ENCODE measurements around the gene CDIPT.

The CDIPT gene

GRCh38 chr16:29810699-29811169, 52.3 kb downstream of the CDIPT start:
- peak overlapping the region; percentile 95 to 100 (median 100) for H3K4me2 ChIP-seq
- H3K9me3 ChIP-seq (replicated peaks in 1 of 11): no peaks in the 10 kb centered on the region
- H3K36me3 ChIP-seq: peaks cover 11 to 36% (median 25%) of the 10 kb centered on the region in 11 experiments; a peak in 20 of 22 replicates
- H3K4me1 ChIP-seq: peaks cover 65 to 71% (median 68%) of the 10 kb centered on the region in 10 experiments
- H3K27ac ChIP-seq: peak overlapping the region in 10 of 11 experiments; percentile 23 to 98 (median 64); a peak in 18 of 22 replicates
- peaks cover 24 to 44% (median 37%) of the 10 kb centered on the region in 11 experiments; a peak in 21 of 22 replicates for H4K20me1 ChIP-seq
- TF ChIP-seq Cebpa-rat (IDR thresholded peaks at IDR 0.05): no peak
- H3K4me3 ChIP-seq: peak overlapping the region; percentile 74 to 88 (median 81)
- peak overlapping the region; percentile 68 to 99 (median 96); a peak in 21 of 22 replicates for H3K9ac ChIP-seq
- H3K27me3 ChIP-seq: peaks cover 0 to 11% (median 0%) of the 10 kb centered on the region in 11 experiments; a peak in 3 of 22 replicates

GRCh38 chr16:29809850-29810698, 53.0 kb downstream of the CDIPT start:
- peaks cover 24 to 44% (median 37%) of the 10 kb centered on the region in 11 experiments; a peak in 21 of 22 replicates for H4K20me1 ChIP-seq
- peak overlapping the region; percentile 74 to 88 (median 81) for H3K4me3 ChIP-seq
- H3K9ac ChIP-seq: peak overlapping the region; percentile 68 to 99 (median 96)
- H3K36me3 ChIP-seq: peaks cover 11 to 36% (median 25%) of the 10 kb centered on the region in 11 experiments; a peak in 20 of 22 replicates
- peaks cover 62 to 67% (median 64%) of the 10 kb centered on the region in 10 experiments for H3K4me1 ChIP-seq
- no peaks in the 10 kb centered on the region for H3K9me3 ChIP-seq (replicated peaks in 1 of 11)
- H3K27ac ChIP-seq: peak overlapping the region in 10 of 11 experiments; percentile 23 to 98 (median 64); a peak in 18 of 22 replicates
- peaks cover 0 to 11% (median 0%) of the 10 kb centered on the region in 11 experiments; a peak in 3 of 22 replicates for H3K27me3 ChIP-seq
- peak overlapping the region; percentile 95 to 100 (median 100) for H3K4me2 ChIP-seq
- no peak for TF ChIP-seq Cebpa-rat (IDR thresholded peaks at IDR 0.05)

GRCh38 chr16:29809031-29809747, 53.8 kb downstream of the CDIPT start:
- H3K4me3 ChIP-seq: peak overlapping the region; percentile 74 to 88 (median 81)
- H3K4me2 ChIP-seq: peak overlapping the region; percentile 95 to 100 (median 100)
- H3K9ac ChIP-seq: peak overlapping the region; percentile 90 to 99 (median 96)
- H3K27me3 ChIP-seq: peaks cover 0 to 11% (median 0%) of the 10 kb centered on the region in 11 experiments; a peak in 3 of 22 replicates
- no peak for TF ChIP-seq Cebpa-rat (IDR thresholded peaks at IDR 0.05)
- H4K20me1 ChIP-seq: peaks cover 24 to 44% (median 37%) of the 10 kb centered on the region in 11 experiments; a peak in 21 of 22 replicates
- H3K27ac ChIP-seq: peak overlapping the region in 10 of 11 experiments; percentile 79 to 98 (median 96); a peak in 21 of 22 replicates
- no peaks in the 10 kb centered on the region for H3K9me3 ChIP-seq (replicated peaks in 1 of 11)
- H3K4me1 ChIP-seq: peaks cover 58 to 67% (median 62%) of the 10 kb centered on the region in 10 experiments
- H3K36me3 ChIP-seq: peaks cover 11 to 39% (median 25%) of the 10 kb centered on the region in 11 experiments; a peak in 20 of 22 replicates
